K562 (cell line): ENCODE data around the gene NPHP3. TPM values are rescaled to one million over a fixed set of nuclear protein-coding genes. Genes with fewer than 3 reads are reported as not detected.
A peak's percentile ranks its signal among the peaks of the same experiment; 100 is the strongest.

Experiments
- CHD2 ChIP-seq: IDR thresholded peaks from 2 replicates; pipeline ENCODE4 v1.6.1; 2011; ENCODE audit warnings: low read depth, low read length
- ETV1 ChIP-seq: fragments of 450-650 bp; conservative IDR thresholded peaks from 2 replicates; pipeline ENCODE4 v1.6.1; 2016; ENCODE audit warnings: missing genetic modification characterization, control low read depth, low read depth, missing compliant biosample characterization
- FOS ChIP-seq: IDR thresholded peaks from 3 replicates; pipeline ENCODE4 v1.6.1; 2011; ENCODE audit not compliant: insufficient read length; ENCODE audit errors: extremely low read depth
- GABPB2 ChIP-seq: fragments of 250-450 bp; sonication (Bioruptor Pico); conservative IDR thresholded peaks from 2 replicates; pipeline ENCODE4 v1.5.1; 2021; ENCODE audit warnings: mild to moderate bottlenecking
- KDM5B ChIP-seq: fragments of 200-600 bp; sonication (generic); IDR thresholded peaks from 2 replicates; pipeline ENCODE4 v1.6.1; 2012; ENCODE audit warnings: low read depth, mild to moderate bottlenecking, moderate library complexity, low read length, control low read depth, inconsistent platforms; ENCODE audit not compliant: insufficient replicate concordance
- KLF6 ChIP-seq: fragments of 250-450 bp; sonication (Bioruptor Pico); IDR thresholded peaks from 2 replicates; pipeline ENCODE4 v1.4.0; 2020; ENCODE audit warnings: mild to moderate bottlenecking, moderate library complexity, borderline replicate concordance
- LEF1 ChIP-seq: fragments of 450-650 bp; IDR thresholded peaks from 2 replicates; pipeline ENCODE4 v1.6.1; 2016; ENCODE audit warnings: mild to moderate bottlenecking
- MED1 ChIP-seq: sonication (generic); formaldehyde crosslinking; IDR thresholded peaks from 2 replicates; pipeline ENCODE4 v1.8.1; 2023; ENCODE audit warnings: missing genetic modification reagents, borderline replicate concordance
- MNT ChIP-seq, 2 experiments: fragments of 450-650 bp; conservative IDR thresholded peaks; 2 replicates each; pipeline ENCODE4 v1.6.1; 2017; ENCODE audit warnings: mild to moderate bottlenecking in 2 of 2, moderate library complexity in 2 of 2
- POLR2AphosphoS2 ChIP-seq: IDR thresholded peaks from 2 replicates; pipeline ENCODE4 v1.6.1; 2012; ENCODE audit warnings: low read length, improper control_type of control experiment
- PPARD ChIP-seq: fragments of 250-450 bp; sonication (Bioruptor Pico); IDR thresholded peaks from 2 replicates; pipeline ENCODE4 v1.8.0; 2022; ENCODE audit warnings: inconsistent platforms, mild to moderate bottlenecking, moderate library complexity
- PYGO2 ChIP-seq: fragments of 450-650 bp; IDR thresholded peaks from 2 replicates; pipeline ENCODE4 v1.6.1; 2016; ENCODE audit warnings: mild to moderate bottlenecking, missing genetic modification characterization, moderate library complexity, missing compliant biosample characterization
- RBM34 ChIP-seq: fragments of 200-400 bp; formaldehyde crosslinking; IDR thresholded peaks from 2 replicates; pipeline ENCODE4 v1.6.1; 2018; ENCODE audit warnings: low read length, borderline replicate concordance; ENCODE audit not compliant: insufficient read depth
- ZNF644 ChIP-seq: fragments of 200-800 bp; sonication (Bioruptor generic); IDR thresholded peaks from 2 replicates; pipeline ENCODE4 v1.6.1; 2016; ENCODE audit warnings: low read depth, missing genetic modification characterization, missing compliant biosample characterization
- polyA plus RNA-seq, 8 experiments: library from polyadenylated mRNA; depleted of rRNA in 4 of 8; stranded (reverse) in 5 of 8; unstranded in 3 of 8; fragments of >200 nt; fragmentation: Nextera tagmentation in 2 of 8; fragmentation: Illumina TruSeq in 1 of 8; extraction: Ambion mirVana in 2 of 8; extraction: Trizol in 1 of 8; gene quantifications; 2 replicates each; pipeline versions ENCODE4 v1.2.1 to v1.2.3, GENCODE V29; 2011 to 2014; ENCODE audit warnings: inconsistent platforms in 1 of 8, missing spikeins in 1 of 8
- total RNA-seq, 7 experiments: library from RNA; depleted of rRNA in 6 of 7; stranded (reverse); fragments of >200 nt in 6 of 7; fragmentation: Illumina TruSeq in 2 of 7; extraction: Trizol in 2 of 7; gene quantifications; 2 replicates each; pipeline versions ENCODE4 v1.2.1 to v1.2.3, GENCODE V29; 2011 to 2021; ENCODE audit warnings: low replicate concordance in 1 of 7
- TF ChIP-seq, protein P1 (sequence below): sonication (generic); formaldehyde crosslinking; IDR thresholded peaks from 2 replicates; pipeline ENCODE4 v1.8.1; 2023; ENCODE audit warnings: mild to moderate bottlenecking, missing genetic modification reagents
- TF ChIP-seq, protein P2 (sequence below): fragments of 200-800 bp; sonication (Bioruptor generic); IDR thresholded peaks from 2 replicates; pipeline ENCODE4 v1.6.1; 2017; ENCODE audit warnings: missing genetic modification characterization, missing compliant biosample characterization

Gene NPHP3
- total and polyA plus RNA-seq, 9 of the 15 experiments (the other 6 are each of a cell fraction or from before 2014, with no cell fraction given), result 0.62 to 13.2 (median 5.8) TPM

GRCh38 chr3:132654190-132654589, 68.0 kb downstream of the NPHP3 start (continued):
- TF ChIP-seq, protein P1, sequence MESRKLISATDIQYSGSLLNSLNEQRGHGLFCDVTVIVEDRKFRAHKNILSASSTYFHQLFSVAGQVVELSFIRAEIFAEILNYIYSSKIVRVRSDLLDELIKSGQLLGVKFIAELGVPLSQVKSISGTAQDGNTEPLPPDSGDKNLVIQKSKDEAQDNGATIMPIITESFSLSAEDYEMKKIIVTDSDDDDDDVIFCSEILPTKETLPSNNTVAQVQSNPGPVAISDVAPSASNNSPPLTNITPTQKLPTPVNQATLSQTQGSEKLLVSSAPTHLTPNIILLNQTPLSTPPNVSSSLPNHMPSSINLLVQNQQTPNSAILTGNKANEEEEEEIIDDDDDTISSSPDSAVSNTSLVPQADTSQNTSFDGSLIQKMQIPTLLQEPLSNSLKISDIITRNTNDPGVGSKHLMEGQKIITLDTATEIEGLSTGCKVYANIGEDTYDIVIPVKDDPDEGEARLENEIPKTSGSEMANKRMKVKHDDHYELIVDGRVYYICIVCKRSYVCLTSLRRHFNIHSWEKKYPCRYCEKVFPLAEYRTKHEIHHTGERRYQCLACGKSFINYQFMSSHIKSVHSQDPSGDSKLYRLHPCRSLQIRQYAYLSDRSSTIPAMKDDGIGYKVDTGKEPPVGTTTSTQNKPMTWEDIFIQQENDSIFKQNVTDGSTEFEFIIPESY (CRISPR knock-in tag), result no peak
- TF ChIP-seq MED1 (CRISPR knock-in tag) (no peak), KLF6 (peak; percentile 76; the same call in 1 of the 2 replicates), RBM34 (no peak), MNT (conservative IDR thresholded peaks at IDR 0.05) (no peak), CHD2 (no peak), GABPB2 (CRISPR knock-in tag) (no peak), ETV1 (tag) (no peak), PPARD (CRISPR knock-in tag) (no peak), ZNF644 (tag) (peak; percentile 81; the same call in 1 of the 2 replicates), LEF1 (no peak), FOS (no peak), POLR2AphosphoS2 (no peak), KDM5B (no peak), PYGO2 (peak; percentile 59)
- TF ChIP-seq, protein P2, sequence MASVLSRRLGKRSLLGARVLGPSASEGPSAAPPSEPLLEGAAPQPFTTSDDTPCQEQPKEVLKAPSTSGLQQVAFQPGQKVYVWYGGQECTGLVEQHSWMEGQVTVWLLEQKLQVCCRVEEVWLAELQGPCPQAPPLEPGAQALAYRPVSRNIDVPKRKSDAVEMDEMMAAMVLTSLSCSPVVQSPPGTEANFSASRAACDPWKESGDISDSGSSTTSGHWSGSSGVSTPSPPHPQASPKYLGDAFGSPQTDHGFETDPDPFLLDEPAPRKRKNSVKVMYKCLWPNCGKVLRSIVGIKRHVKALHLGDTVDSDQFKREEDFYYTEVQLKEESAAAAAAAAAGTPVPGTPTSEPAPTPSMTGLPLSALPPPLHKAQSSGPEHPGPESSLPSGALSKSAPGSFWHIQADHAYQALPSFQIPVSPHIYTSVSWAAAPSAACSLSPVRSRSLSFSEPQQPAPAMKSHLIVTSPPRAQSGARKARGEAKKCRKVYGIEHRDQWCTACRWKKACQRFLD (CRISPR knock-in tag), result peak; percentile 92
